ENCODE measurements around the gene WDR45.

WDR45 gene

GRCh38 chrX:49064735-49065134, 15.0 kb downstream of the WDR45 start:
- TF ChIP-seq CTCF (IDR thresholded peaks at IDR 0.05): no peak

- TF ChIP-seq CTCF (IDR thresholded peaks at IDR 0.05): no peak
These were observed 15.4 kb downstream of the WDR45 start for GRCh38 chrX:49064303-49064702.

GRCh38 chrX:49063715-49064114, 16.0 kb downstream of the WDR45 start:
- no peak for TF ChIP-seq CTCF (IDR thresholded peaks at IDR 0.05)

- TF ChIP-seq CTCF (IDR thresholded peaks at IDR 0.05): no peak
These were observed 17.8 kb downstream of the WDR45 start for GRCh38 chrX:49061916-49062315.

- TF ChIP-seq CTCF (IDR thresholded peaks at IDR 0.05): no peak
These were observed 18.2 kb downstream of the WDR45 start for GRCh38 chrX:49061490-49061889.

- no peak for TF ChIP-seq CTCF (IDR thresholded peaks at IDR 0.05)
These were observed 18.8 kb downstream of the WDR45 start for GRCh38 chrX:49060914-49061313.

GRCh38 chrX:49059681-49060085, 20.0 kb downstream of the WDR45 start:
- no peak for TF ChIP-seq CTCF (IDR thresholded peaks at IDR 0.05)

- no peak for TF ChIP-seq CTCF (IDR thresholded peaks at IDR 0.05)
These were observed 20.5 kb downstream of the WDR45 start for GRCh38 chrX:49059201-49059600.

Data from LNCAP (cell line).